Measurements from ENCODE around the gene PLCG2. TPM values are rescaled to one million over a fixed set of nuclear protein-coding genes. Genes with fewer than 3 reads are reported as not detected.

The PLCG2 gene
- total RNA-seq, 2 experiments from 2014 or later = 196 to 485 TPM

- Histone ChIP-seq H3K9me2 (ENCODE audit: insufficient read depth, low read length) (no peaks in the 10 kb centered on the region), H3K4me3 (ENCODE audit: low read depth, low read length, poor library complexity, severe bottlenecking) (no peak overlapping the region), H3K4me1 (ENCODE audit: insufficient read depth, low read length, poor library complexity, severe bottlenecking) (no peaks in the 10 kb centered on the region), H3K9me3 (ENCODE audit: low read length) (no peaks in the 10 kb centered on the region), H2AFZ (ENCODE audit: low read length) (no peak overlapping the region), H3K79me2 (ENCODE audit: insufficient read depth, low read depth, low read length) (no peaks in the 10 kb centered on the region), H3K4me2 (ENCODE audit: low read length) (no peak overlapping the region), H4K20me1 (ENCODE audit: insufficient read depth, low read length) (no peaks in the 10 kb centered on the region), H3K27ac (ENCODE audit: low read depth, low read length, poor library complexity, severe bottlenecking) (no peak overlapping the region), H3K36me3 (ENCODE audit: insufficient read depth, low read length) (no peaks in the 10 kb centered on the region)
- TF ChIP-seq EZH2phosphoT487 (IDR thresholded peaks at IDR 0.05; ENCODE audit: borderline replicate concordance, low read depth, low read length) (no peak), CTCF (conservative IDR thresholded peaks at IDR 0.05; ENCODE audit: low read length) (no peak)
- ChIA-PET CTCF (ENCODE audit: unreplicated experiment) (no interaction called here), POLR2A (no interaction called here)
- no TSS peak for BruUV-seq (replicated peaks)
- intact Hi-C loops (cut with micrococcal nuclease; ENCODE audit: unreplicated experiment) = no loop called here
- no peak for DNase-seq (ENCODE audit: low spot score)
Observed at GRCh38 chr16:81997738-81998137, 218.6 kb downstream of the PLCG2 start.

GRCh38 chr16:82002831-82003230 lies 223.7 kb downstream of the PLCG2 start:
- no peak overlapping the region for H3K4me3 ChIP-seq (ENCODE audit: low read depth, low read length, poor library complexity, severe bottlenecking)
- intact Hi-C loops (cut with micrococcal nuclease; ENCODE audit: unreplicated experiment) = no loop called here
- no peaks in the 10 kb centered on the region for H3K36me3 ChIP-seq (ENCODE audit: insufficient read depth, low read length)
- H3K79me2 ChIP-seq (ENCODE audit: insufficient read depth, low read depth, low read length) = no peaks in the 10 kb centered on the region
- CTCF ChIA-PET (ENCODE audit: unreplicated experiment) = interaction anchor here (0.5 kb wide), 1 partner anchor 339 kb away, joined by 3 read pairs; no protein-coding TSS in a partner anchor
- no peaks in the 10 kb centered on the region for H3K9me2 ChIP-seq (ENCODE audit: insufficient read depth, low read length)
- H3K9me3 ChIP-seq (ENCODE audit: low read length) = no peaks in the 10 kb centered on the region
- no peak overlapping the region for H2AFZ ChIP-seq (ENCODE audit: low read length)
- H4K20me1 ChIP-seq (ENCODE audit: insufficient read depth, low read length) = no peaks in the 10 kb centered on the region
- no peak overlapping the region for H3K27ac ChIP-seq (ENCODE audit: low read depth, low read length, poor library complexity, severe bottlenecking)
- no peak overlapping the region for H3K4me2 ChIP-seq (ENCODE audit: low read length)
- no TSS peak for BruUV-seq (replicated peaks)
- TF ChIP-seq CTCF (conservative IDR thresholded peaks at IDR 0.05; ENCODE audit: low read length) = no peak
- no peak for TF ChIP-seq EZH2phosphoT487 (IDR thresholded peaks at IDR 0.05; ENCODE audit: borderline replicate concordance, low read depth, low read length)
- POLR2A ChIA-PET = no interaction called here
- DNase-seq (ENCODE audit: low spot score) = no peak
- H3K4me1 ChIP-seq (ENCODE audit: insufficient read depth, low read length, poor library complexity, severe bottlenecking) = no peaks in the 10 kb centered on the region

GRCh38 chr16:82004601-82005000 lies 225.5 kb downstream of the PLCG2 start:
- Histone ChIP-seq H3K9me3 (ENCODE audit: low read length) (0 out of 2 replicates have a peak, but pooled peaks cover 10% of the 10 kb centered on the region), H2AFZ (ENCODE audit: low read length) (no peak overlapping the region), H4K20me1 (ENCODE audit: insufficient read depth, low read length) (no peaks in the 10 kb centered on the region), H3K9me2 (ENCODE audit: insufficient read depth, low read length) (no peaks in the 10 kb centered on the region), H3K79me2 (ENCODE audit: insufficient read depth, low read depth, low read length) (no peaks in the 10 kb centered on the region), H3K4me3 (ENCODE audit: low read depth, low read length, poor library complexity, severe bottlenecking) (no peak overlapping the region), H3K4me2 (ENCODE audit: low read length) (no peak overlapping the region), H3K4me1 (ENCODE audit: insufficient read depth, low read length, poor library complexity, severe bottlenecking) (no peaks in the 10 kb centered on the region), H3K36me3 (ENCODE audit: insufficient read depth, low read length) (no peaks in the 10 kb centered on the region), H3K27ac (ENCODE audit: low read depth, low read length, poor library complexity, severe bottlenecking) (no peak overlapping the region)
- CTCF ChIA-PET (ENCODE audit: unreplicated experiment) = no interaction called here
- intact Hi-C loops (cut with micrococcal nuclease; ENCODE audit: unreplicated experiment) = no loop called here
- BruUV-seq (replicated peaks) = no TSS peak
- TF ChIP-seq CTCF (conservative IDR thresholded peaks at IDR 0.05; ENCODE audit: low read length) (no peak), EZH2phosphoT487 (IDR thresholded peaks at IDR 0.05; ENCODE audit: borderline replicate concordance, low read depth, low read length) (no peak)
- POLR2A ChIA-PET = no interaction called here
- DNase-seq (ENCODE audit: low spot score) = no peak

All from OCI-LY7 (cell line).